22Rv1 (cell line): ENCODE results near the gene MED27.

Source experiments
- H3K27ac ChIP-seq: fragments of 450-650 bp; 2 replicates; pipeline ENCODE4 v1.5.1; 2017
- ZFX ChIP-seq: fragments of 450-650 bp; IDR thresholded peaks from 2 replicates; pipeline ENCODE4 v1.6.1; 2017; ENCODE audit warnings: antibody characterized with exemption, borderline replicate concordance
- TF ChIP-seq, protein P1 (sequence below): fragments of 450-650 bp; IDR thresholded peaks from 2 replicates; pipeline ENCODE4 v1.5.1; 2017; ENCODE audit warnings: mild to moderate bottlenecking

Gene MED27

DNA sequence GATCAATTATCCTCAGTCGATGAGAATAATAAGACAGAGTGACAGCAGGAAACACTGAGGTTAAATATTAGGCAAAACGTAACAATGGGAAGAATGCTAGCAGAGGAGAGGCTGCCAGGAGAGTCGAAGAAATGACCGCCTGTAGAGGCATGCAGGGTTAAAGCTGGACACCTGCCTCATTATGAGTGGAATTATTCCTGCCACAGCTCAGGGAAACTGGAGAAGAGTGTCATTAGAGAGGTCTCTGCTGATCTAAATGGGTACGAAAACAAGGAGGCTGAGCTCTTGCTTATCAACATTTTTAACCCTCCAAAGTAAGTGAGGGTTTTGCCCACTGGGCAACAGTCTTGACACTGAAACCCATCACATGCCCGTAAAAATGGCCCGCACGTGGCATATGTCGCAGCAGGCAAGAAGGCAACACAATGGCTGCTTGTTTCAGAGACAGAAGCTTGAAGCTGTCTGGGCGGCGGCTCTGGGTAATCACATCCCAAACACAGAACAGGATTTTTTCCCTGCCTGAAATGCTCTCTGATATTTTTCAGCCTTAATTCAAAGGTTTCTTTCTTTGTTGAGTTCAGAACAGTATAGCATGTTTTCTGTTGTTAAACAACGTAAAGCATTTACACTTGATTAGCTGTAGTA lies 118.7 kb downstream of the MED27 start:
- TF ChIP-seq, protein P1, sequence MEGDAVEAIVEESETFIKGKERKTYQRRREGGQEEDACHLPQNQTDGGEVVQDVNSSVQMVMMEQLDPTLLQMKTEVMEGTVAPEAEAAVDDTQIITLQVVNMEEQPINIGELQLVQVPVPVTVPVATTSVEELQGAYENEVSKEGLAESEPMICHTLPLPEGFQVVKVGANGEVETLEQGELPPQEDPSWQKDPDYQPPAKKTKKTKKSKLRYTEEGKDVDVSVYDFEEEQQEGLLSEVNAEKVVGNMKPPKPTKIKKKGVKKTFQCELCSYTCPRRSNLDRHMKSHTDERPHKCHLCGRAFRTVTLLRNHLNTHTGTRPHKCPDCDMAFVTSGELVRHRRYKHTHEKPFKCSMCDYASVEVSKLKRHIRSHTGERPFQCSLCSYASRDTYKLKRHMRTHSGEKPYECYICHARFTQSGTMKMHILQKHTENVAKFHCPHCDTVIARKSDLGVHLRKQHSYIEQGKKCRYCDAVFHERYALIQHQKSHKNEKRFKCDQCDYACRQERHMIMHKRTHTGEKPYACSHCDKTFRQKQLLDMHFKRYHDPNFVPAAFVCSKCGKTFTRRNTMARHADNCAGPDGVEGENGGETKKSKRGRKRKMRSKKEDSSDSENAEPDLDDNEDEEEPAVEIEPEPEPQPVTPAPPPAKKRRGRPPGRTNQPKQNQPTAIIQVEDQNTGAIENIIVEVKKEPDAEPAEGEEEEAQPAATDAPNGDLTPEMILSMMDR: no peak
- no peak for TF ChIP-seq ZFX
- H3K27ac ChIP-seq: no peak overlapping the region

DNA sequence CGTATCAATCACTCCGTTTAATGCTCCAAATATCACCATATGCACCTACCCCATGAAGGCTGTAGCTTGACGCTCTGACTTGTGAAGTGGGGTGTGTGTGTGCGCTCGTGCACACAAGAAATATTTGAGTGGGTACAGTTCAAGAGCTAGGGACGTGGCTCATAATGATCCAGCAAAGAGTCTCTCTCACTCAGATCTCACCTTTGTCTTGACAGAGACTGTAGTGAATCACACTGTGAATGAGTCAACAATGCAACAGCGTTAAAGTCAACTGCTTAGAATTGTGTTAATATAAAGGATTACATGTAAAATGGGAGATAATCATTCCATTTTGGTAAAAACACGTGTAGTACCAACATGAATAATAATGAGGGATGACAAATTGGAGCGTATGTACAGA lies 119.4 kb downstream of the MED27 start:
- H3K27ac ChIP-seq: no peak overlapping the region

DNA sequence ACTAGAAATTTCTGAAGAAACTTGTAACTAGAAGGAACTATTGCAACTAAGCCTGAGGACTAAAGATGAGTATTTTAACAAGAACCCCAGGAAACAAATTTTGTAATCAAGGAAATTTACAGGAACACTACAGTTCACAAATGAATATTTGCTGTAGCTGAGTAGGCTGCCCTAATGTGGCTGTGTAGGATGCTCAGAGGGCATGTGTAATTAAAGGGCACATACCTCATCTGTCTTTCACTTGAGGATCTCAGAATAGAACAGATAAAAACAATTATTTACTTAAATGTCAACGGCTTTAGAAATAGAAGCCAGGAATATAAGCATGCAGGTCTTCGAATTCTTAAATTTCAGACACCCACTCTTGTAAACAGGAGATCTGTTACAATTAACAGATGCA lies 119.8 kb downstream of the MED27 start:
- TF ChIP-seq, protein P1: no peak
- no peak for TF ChIP-seq ZFX

More for the DNA sequence above, 119.4 kb downstream of the MED27 start:
- TF ChIP-seq ZFX: no peak
- TF ChIP-seq, protein P1: no peak

DNA sequence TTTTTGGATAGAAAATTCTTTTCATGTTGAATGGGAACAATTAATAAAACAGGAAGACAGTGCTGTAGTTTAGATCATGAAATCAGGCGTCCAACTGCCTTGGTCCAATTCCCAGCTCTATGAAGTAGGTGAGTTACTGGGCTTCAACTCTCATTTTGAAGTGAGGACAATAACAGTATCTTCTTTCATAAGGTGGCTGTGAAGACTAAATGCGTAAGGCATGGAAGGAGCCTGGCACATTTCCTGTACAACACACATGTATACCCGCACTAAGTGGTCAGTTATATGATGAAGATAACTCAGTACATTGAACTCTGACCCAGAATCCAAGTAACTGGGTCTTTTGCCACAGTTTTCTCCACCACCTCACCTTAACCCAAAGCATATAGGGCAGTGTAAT lies 120.6 kb downstream of the MED27 start:
- no peak overlapping the region for H3K27ac ChIP-seq
- no peak for TF ChIP-seq ZFX
- TF ChIP-seq, protein P1: no peak

More for the DNA sequence above, 119.8 kb downstream of the MED27 start:
- H3K27ac ChIP-seq: no peak overlapping the region

DNA sequence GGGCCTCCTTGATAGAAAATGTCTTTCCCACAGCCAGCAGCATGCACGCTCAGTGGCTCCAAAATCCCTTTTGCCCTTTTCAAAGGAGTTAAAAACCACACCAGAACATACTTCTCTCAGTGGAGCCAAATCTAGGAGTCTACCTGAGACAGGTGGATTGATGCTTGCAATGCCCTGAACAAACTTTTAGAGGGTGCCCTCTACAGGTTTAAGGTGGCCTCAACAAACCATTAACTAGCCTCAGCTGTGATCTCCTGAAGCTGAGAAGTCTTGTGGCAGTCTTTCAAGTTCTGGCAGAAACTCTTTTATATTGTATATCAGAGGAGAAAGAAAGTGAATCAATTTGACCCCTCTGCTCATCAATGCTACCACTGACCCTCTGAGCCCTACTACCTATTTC lies 125.4 kb downstream of the MED27 start:
- no peak for TF ChIP-seq ZFX
- TF ChIP-seq, protein P1: peak; percentile 72
- no peak overlapping the region for H3K27ac ChIP-seq

DNA sequence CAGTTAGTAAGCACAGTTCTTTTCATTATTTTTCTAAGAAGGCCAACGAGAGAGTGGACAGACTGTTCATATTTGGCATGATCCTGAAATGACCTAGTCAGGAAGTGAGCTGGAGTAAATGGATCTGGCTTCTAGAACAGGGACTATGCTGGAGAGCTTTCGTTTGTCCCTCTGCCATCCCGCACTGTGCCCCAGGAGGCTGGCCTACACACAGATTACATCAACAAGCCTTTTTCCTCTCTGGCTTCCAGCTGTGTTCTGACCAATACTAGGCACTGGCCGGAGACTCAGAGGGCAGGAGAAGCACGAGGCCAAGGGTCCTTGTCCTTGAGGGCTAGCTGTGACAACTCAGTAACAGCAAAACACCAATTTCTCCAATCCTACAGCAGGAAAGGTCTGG lies 127.8 kb downstream of the MED27 start:
- no peak overlapping the region for H3K27ac ChIP-seq
- TF ChIP-seq, protein P1: no peak
- TF ChIP-seq ZFX: no peak

DNA sequence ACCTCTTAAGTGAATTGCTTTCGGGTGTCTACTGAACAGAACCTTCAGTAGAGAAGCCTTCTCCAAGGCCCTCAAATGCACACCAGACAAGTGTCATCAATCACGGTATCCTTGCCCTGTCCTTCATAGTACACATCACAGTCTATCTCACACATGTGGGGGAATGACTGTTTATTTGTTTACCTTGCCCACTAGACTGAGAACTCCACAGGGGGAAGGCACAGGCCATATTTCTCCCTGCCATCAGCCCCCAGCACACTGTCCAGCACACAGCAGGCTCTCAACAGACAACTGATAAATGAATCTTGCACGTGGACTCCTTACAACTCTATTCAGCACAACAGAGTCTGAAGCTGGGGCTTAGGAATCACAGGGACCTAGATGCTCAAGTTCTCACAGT lies 128.5 kb downstream of the MED27 start:
- no peak for TF ChIP-seq ZFX
- TF ChIP-seq, protein P1: no peak
- no peak overlapping the region for H3K27ac ChIP-seq
